K562 (cell line): Measurements from ENCODE around the gene KIF1A. TPM values are rescaled to one million over a fixed set of nuclear protein-coding genes. Genes with fewer than 3 reads are reported as not detected.

Experiments
- ATAC-seq: fragments of 200-7000 bp; cut with Tn5 transposase; 3 replicates; pipeline ENCODE4 v1.9.1; 2020; ENCODE audit warnings: moderate library complexity
- BruUV-seq: library from RNA; stranded (reverse); fragments of 400-500 nt; replicated peaks from 2 replicates; lab custom pipeline; 2021; lab: Mats Ljungman, UMichigan
- CTCF ChIA-PET: fragments of 300-600 bp; formaldehyde crosslinking; extraction: SDS; loops from one replicate; lab custom pipeline; 2021; ENCODE audit warnings: low intra/inter-chr PET ratio; lab: Yijun Ruan, JAX
- POLR2A ChIA-PET: fragments of 300-600, 350-650 bp; sonication (Branson Sonifier 250); formaldehyde crosslinking; extraction: SDS; loops from one replicate; lab custom pipeline; 2021; ENCODE audit warnings: antibody characterized with exemption, inconsistent platforms; lab: Yijun Ruan, JAX
- DNase-seq, 4 experiments: peaks; one replicate each; pipeline versions ENCODE4 v3.0.0 to v3.0.0-alpha.2; 2011 to 2018; ENCODE audit warnings: low spot score in 3 of 4, mixed read lengths in 3 of 4; ENCODE audit errors: extremely low read depth in 1 of 4
- FAIRE-seq: peaks from 2 replicates; lab custom pipeline; 2011; peaks lifted over from hg19 to GRCh38; lab: Jason Lieb, UNC
- H2AFZ ChIP-seq: 2 replicates; pipeline ENCODE4 v1.6.0; 2011; ENCODE audit warnings: low read depth, low read length, control low read depth, inconsistent platforms
- H3K27ac ChIP-seq: fragments of 200-600 bp; 3 replicates; pipeline ENCODE4 v1.8.0; 2011; ENCODE audit warnings: low read depth, mild to moderate bottlenecking, control low read depth, inconsistent platforms, low read length, moderate library complexity, mixed read lengths; ENCODE audit errors: extremely low read depth
- H3K27me3 ChIP-seq, 2 experiments: fragments of 300-600 bp in 1 of 2; 2 replicates in 1 of 2; 3 replicates in 1 of 2; pipeline versions ENCODE4 v1.6.0 to v1.8.0; 2011; ENCODE audit warnings: inconsistent platforms in 2 of 2, low read length in 2 of 2, mild to moderate bottlenecking in 1 of 2, mixed read lengths in 1 of 2, moderate library complexity in 1 of 2; ENCODE audit not compliant: control insufficient read depth in 2 of 2, insufficient read depth in 2 of 2
- H3K36me3 ChIP-seq: fragments of 300-600 bp; 3 replicates; pipeline ENCODE4 v1.8.0; 2011; ENCODE audit warnings: mild to moderate bottlenecking, low read length, inconsistent platforms; ENCODE audit not compliant: control insufficient read depth, insufficient read depth
- H3K4me1 ChIP-seq, 2 experiments: fragments of 200-600 bp in 1 of 2; replicated peaks in 1 of 2; 2 replicates in 1 of 2; 3 replicates in 1 of 2; pipeline versions ENCODE4 v1.5.1 to v1.8.0; 2011; ENCODE audit warnings: inconsistent platforms in 2 of 2, low read length in 2 of 2, mild to moderate bottlenecking in 1 of 2, mixed read lengths in 1 of 2, moderate library complexity in 1 of 2; ENCODE audit not compliant: control insufficient read depth in 2 of 2, insufficient read depth in 2 of 2
- H3K4me2 ChIP-seq: 2 replicates; pipeline ENCODE4 v1.6.1; 2011; ENCODE audit warnings: low read length, control low read depth, inconsistent platforms, mixed read lengths; ENCODE audit not compliant: insufficient read depth
- H3K4me3 ChIP-seq: fragments of 200-600 bp; sonication (generic), shearing (Covaris generic); 2 replicates; pipeline ENCODE4 v1.5.1; 2016; ENCODE audit warnings: control low read depth, inconsistent platforms
- H3K79me2 ChIP-seq: fragments of 200-600 bp; 3 replicates; pipeline ENCODE4 v1.8.0; 2011; ENCODE audit warnings: low read length, inconsistent platforms; ENCODE audit not compliant: control insufficient read depth, insufficient read depth
- H3K9ac ChIP-seq, 2 experiments: 2 replicates each; pipeline versions ENCODE4 v1.6.0 to v1.6.1; 2011; ENCODE audit warnings: low read depth in 2 of 2, low read length in 2 of 2, control low read depth in 1 of 2, inconsistent platforms in 1 of 2, mild to moderate bottlenecking in 1 of 2, mixed read lengths in 1 of 2; ENCODE audit not compliant: insufficient read depth in 1 of 2
- H3K9me1 ChIP-seq: one replicate; pipeline ENCODE4 v1.6.0; 2011; ENCODE audit warnings: inconsistent platforms, mild to moderate bottlenecking, low read length, moderate library complexity; ENCODE audit not compliant: control insufficient read depth, insufficient read depth
- H3K9me3 ChIP-seq: replicated peaks from 2 replicates; pipeline ENCODE4 v1.5.1; 2011; ENCODE audit warnings: low read depth, low read length, inconsistent platforms; ENCODE audit not compliant: control insufficient read depth, insufficient read depth
- H4K20me1 ChIP-seq: replicated peaks from 2 replicates; pipeline ENCODE4 v1.6.1; 2011; ENCODE audit warnings: low read length, inconsistent platforms, mixed read lengths; ENCODE audit not compliant: control insufficient read depth, insufficient read depth
- CBX2 ChIP-seq: fragments of 200-600 bp; sonication (generic); IDR thresholded peaks from one replicate; pipeline ENCODE4 v1.6.1; 2012; ENCODE audit warnings: mild to moderate bottlenecking, low read length, inconsistent platforms; ENCODE audit not compliant: insufficient read depth, poor library complexity, severe bottlenecking
- NFYB ChIP-seq: IDR thresholded peaks from 2 replicates; pipeline ENCODE4 v1.6.1; 2011; ENCODE audit warnings: mild to moderate bottlenecking, moderate library complexity; ENCODE audit not compliant: insufficient read length; ENCODE audit errors: extremely low read depth
- POLR3A ChIP-seq: IDR thresholded peaks from 2 replicates; pipeline ENCODE4 v1.6.1; 2011; ENCODE audit warnings: borderline replicate concordance, mild to moderate bottlenecking, moderate library complexity; ENCODE audit not compliant: insufficient read length, insufficient read depth; ENCODE audit errors: extremely low read depth
- RB1 ChIP-seq: fragments of 450-650 bp; IDR thresholded peaks from 2 replicates; pipeline ENCODE4 v1.6.1; 2017; ENCODE audit warnings: low read depth, mild to moderate bottlenecking
- SREBF2 ChIP-seq: sonication (generic); formaldehyde crosslinking; IDR thresholded peaks from 2 replicates; pipeline ENCODE4 v1.4.0; 2020; ENCODE audit warnings: mild to moderate bottlenecking, missing genetic modification reagents
- ZNF224 ChIP-seq: sonication (generic); formaldehyde crosslinking; IDR thresholded peaks from 2 replicates; pipeline ENCODE4 v1.8.0; 2022; ENCODE audit warnings: mild to moderate bottlenecking, missing genetic modification reagents
- ZNF282 ChIP-seq: sonication (generic); formaldehyde crosslinking; IDR thresholded peaks from 2 replicates; pipeline ENCODE4 v1.8.1; 2023; ENCODE audit warnings: missing genetic modification reagents
- ZNF707 ChIP-seq: fragments of 250-450 bp; sonication (Bioruptor Pico); conservative IDR thresholded peaks from 2 replicates; pipeline ENCODE4 v1.8.0; 2022; ENCODE audit warnings: inconsistent platforms, mild to moderate bottlenecking, moderate library complexity
- WGBS: fragments of 100-300 bp; shearing (Covaris generic); methylation state at CpG from one replicate; pipeline ENCODE4 v1.1.6; 2016; ENCODE audit warnings: low coverage, mixed read lengths; ENCODE audit not compliant: insufficient coverage; ENCODE audit errors: missing lambda C conversion rate; 5-methylcytosine and 5-hydroxymethylcytosine counted together
- in situ Hi-C: fragments of 300-500 bp; cut with MboI; formaldehyde crosslinking; loops from 4 replicates; pipeline ENCODE4 v1.15.0; 2018; ENCODE audit warnings: inconsistent platforms, mixed read lengths
- intact Hi-C: fragments of 100-400 bp; cut with micrococcal nuclease; formaldehyde crosslinking; loops from 2 replicates; pipeline ENCODE4 v1.14.2; 2022
- polyA plus RNA-seq, 8 experiments: library from polyadenylated mRNA; depleted of rRNA in 4 of 8; stranded (reverse) in 5 of 8; unstranded in 3 of 8; fragments of >200 nt; fragmentation: Nextera tagmentation in 2 of 8; fragmentation: Illumina TruSeq in 1 of 8; extraction: Ambion mirVana in 2 of 8; extraction: Trizol in 1 of 8; gene quantifications; 2 replicates each; pipeline versions ENCODE4 v1.2.1 to v1.2.3, GENCODE V29; 2011 to 2014; ENCODE audit warnings: inconsistent platforms in 1 of 8, missing spikeins in 1 of 8
- total RNA-seq, 7 experiments: library from RNA; depleted of rRNA in 6 of 7; stranded (reverse); fragments of >200 nt in 6 of 7; fragmentation: Illumina TruSeq in 2 of 7; extraction: Trizol in 2 of 7; gene quantifications; 2 replicates each; pipeline versions ENCODE4 v1.2.1 to v1.2.3, GENCODE V29; 2011 to 2021; ENCODE audit warnings: low replicate concordance in 1 of 7
- TF ChIP-seq, protein P1 (sequence below): sonication (generic); formaldehyde crosslinking; IDR thresholded peaks from 2 replicates; pipeline ENCODE4 v1.8.0; 2022; ENCODE audit warnings: mild to moderate bottlenecking, missing genetic modification reagents, borderline replicate concordance
- TF ChIP-seq, protein P2 (sequence below): IDR thresholded peaks from 3 replicates; pipeline ENCODE4 v1.6.1; 2011; ENCODE audit warnings: borderline replicate concordance, mild to moderate bottlenecking, moderate library complexity; ENCODE audit not compliant: insufficient read length; ENCODE audit errors: extremely low read depth
- TF ChIP-seq, protein P3 (sequence below): sonication (generic); formaldehyde crosslinking; IDR thresholded peaks from 2 replicates; pipeline ENCODE4 v1.8.0; 2022; ENCODE audit warnings: mild to moderate bottlenecking, missing genetic modification reagents

Gene KIF1A
- total and polyA plus RNA-seq, 9 of the 15 experiments (the other 6 are each of a cell fraction or from before 2014, with no cell fraction given): 0.07 to 1.4 (median 0.45) TPM; not detected in 2

DNA sequence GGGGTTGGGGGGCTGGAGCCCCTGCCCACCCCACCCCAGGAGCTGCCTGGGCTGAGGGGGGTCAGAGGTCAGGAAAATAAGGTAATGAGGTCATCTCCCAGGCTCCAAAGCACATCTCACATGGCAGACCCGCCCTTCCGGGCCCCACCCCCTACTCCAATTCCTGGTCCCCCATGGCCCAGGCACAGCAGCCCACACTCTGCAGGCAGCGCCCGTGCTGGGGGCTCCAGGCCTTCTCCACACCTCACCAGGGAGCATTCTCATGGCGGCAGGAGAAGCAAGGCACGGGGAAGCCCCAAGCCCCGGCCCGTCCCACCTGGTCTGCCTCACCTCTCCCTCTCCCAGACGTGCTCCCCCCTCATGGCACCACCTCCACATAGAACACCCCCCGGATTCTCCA, 84.5 kb downstream of the KIF1A start (continued):
- TF ChIP-seq, protein P1, sequence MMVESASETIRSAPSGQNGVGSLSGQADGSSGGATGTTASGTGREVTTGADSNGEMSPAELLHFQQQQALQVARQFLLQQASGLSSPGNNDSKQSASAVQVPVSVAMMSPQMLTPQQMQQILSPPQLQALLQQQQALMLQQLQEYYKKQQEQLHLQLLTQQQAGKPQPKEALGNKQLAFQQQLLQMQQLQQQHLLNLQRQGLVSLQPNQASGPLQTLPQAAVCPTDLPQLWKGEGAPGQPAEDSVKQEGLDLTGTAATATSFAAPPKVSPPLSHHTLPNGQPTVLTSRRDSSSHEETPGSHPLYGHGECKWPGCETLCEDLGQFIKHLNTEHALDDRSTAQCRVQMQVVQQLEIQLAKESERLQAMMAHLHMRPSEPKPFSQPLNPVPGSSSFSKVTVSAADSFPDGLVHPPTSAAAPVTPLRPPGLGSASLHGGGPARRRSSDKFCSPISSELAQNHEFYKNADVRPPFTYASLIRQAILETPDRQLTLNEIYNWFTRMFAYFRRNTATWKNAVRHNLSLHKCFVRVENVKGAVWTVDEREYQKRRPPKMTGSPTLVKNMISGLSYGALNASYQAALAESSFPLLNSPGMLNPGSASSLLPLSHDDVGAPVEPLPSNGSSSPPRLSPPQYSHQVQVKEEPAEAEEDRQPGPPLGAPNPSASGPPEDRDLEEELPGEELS (CRISPR knock-in tag): no peak
- TF ChIP-seq, all 486 proteins: peak for 0

DNA sequence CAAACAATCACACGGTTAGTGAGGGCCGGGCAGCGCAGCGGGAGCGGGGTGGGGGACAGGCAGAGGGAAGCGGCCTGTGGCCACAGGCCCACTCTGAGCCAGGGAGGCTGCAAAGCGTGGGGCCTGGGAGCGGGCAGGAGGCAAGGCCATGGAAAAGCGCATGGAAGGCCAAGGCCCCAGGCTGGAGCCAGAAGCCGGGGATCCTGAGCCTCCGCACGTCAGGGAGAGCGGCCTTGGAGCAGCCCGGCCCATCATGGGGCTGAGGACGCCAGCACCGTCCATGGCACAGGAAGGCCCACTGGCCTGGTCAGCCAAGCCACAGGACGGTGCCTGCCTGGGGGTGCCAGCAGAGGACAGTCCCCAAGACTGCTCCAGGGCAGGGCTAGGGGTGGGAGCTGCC, 85.3 kb downstream of the KIF1A start:
- POLR2A ChIA-PET: no interaction called here
- TF ChIP-seq, protein P2, sequence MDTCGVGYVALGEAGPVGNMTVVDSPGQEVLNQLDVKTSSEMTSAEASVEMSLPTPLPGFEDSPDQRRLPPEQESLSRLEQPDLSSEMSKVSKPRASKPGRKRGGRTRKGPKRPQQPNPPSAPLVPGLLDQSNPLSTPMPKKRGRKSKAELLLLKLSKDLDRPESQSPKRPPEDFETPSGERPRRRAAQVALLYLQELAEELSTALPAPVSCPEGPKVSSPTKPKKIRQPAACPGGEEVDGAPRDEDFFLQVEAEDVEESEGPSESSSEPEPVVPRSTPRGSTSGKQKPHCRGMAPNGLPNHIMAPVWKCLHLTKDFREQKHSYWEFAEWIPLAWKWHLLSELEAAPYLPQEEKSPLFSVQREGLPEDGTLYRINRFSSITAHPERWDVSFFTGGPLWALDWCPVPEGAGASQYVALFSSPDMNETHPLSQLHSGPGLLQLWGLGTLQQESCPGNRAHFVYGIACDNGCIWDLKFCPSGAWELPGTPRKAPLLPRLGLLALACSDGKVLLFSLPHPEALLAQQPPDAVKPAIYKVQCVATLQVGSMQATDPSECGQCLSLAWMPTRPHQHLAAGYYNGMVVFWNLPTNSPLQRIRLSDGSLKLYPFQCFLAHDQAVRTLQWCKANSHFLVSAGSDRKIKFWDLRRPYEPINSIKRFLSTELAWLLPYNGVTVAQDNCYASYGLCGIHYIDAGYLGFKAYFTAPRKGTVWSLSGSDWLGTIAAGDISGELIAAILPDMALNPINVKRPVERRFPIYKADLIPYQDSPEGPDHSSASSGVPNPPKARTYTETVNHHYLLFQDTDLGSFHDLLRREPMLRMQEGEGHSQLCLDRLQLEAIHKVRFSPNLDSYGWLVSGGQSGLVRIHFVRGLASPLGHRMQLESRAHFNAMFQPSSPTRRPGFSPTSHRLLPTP: no peak
- TF ChIP-seq ZNF224 (CRISPR knock-in tag): no peak
- no peak for TF ChIP-seq NFYB
- TF ChIP-seq, protein P3, sequence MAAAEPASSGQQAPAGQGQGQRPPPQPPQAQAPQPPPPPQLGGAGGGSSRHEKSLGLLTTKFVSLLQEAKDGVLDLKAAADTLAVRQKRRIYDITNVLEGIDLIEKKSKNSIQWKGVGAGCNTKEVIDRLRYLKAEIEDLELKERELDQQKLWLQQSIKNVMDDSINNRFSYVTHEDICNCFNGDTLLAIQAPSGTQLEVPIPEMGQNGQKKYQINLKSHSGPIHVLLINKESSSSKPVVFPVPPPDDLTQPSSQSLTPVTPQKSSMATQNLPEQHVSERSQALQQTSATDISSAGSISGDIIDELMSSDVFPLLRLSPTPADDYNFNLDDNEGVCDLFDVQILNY (CRISPR knock-in tag): no peak
- no peak for TF ChIP-seq POLR3A
- TF ChIP-seq CBX2: no peak
- no peak for TF ChIP-seq SREBF2 (CRISPR knock-in tag)
- TF ChIP-seq ZNF282 (CRISPR knock-in tag): no peak
- TF ChIP-seq ZNF707 (CRISPR knock-in tag): no peak
- no peak for TF ChIP-seq RB1

More for the DNA sequence above, 85.3 kb downstream of the KIF1A start:
- in situ Hi-C loops (no loop called here), intact Hi-C loops (no loop called here)
- Histone ChIP-seq H4K20me1 (no peaks in the 10 kb centered on the region), H3K4me1 (peaks cover 0 to 7% of the 10 kb centered on the region in 2 experiments; a peak in 1 of 5 replicates), H3K9me1 (no peaks in the 10 kb centered on the region), H3K79me2 (no peaks in the 10 kb centered on the region), H3K4me3 (no peak overlapping the region), H2AFZ (no peak overlapping the region), H3K27ac (no peak overlapping the region), H3K9ac (no peak overlapping the region), H3K27me3 (peaks cover 4 to 54% of the 10 kb centered on the region in 2 experiments; a peak in 4 of 5 replicates), H3K36me3 (no peaks in the 10 kb centered on the region), H3K9me3 (no peaks in the 10 kb centered on the region), H3K4me2 (no peak overlapping the region)
- CTCF ChIA-PET: no interaction called here
- whole genome bisulfite sequencing: 18% methylated on average over 15 of the region's 17 CpGs
- BruUV-seq: no TSS peak
- DNase-seq (no peak), FAIRE-seq (no peak), ATAC-seq (no peak)
